Pancreas (tissue), 10 donors: ENCODE data around the gene TGM6. TPM values are rescaled to one million over a fixed set of nuclear protein-coding genes. Genes with fewer than 3 reads are reported as not detected.

Experiments
- ATAC-seq, 4 donors: fragments of 200-7000 bp; cut with Tn5 transposase; one replicate each; pipeline versions ENCODE4 v1.8.0 to v1.9.1; 2020; ENCODE audit warnings: mild to moderate bottlenecking in 4 of 4, moderate library complexity in 4 of 4
- DNase-seq, 6 donors: peaks; one replicate each; pipeline ENCODE4 v3.0.0-alpha.2; 2020
- FAIRE-seq: peaks from 2 replicates; lab custom pipeline; 2012; peaks lifted over from hg19 to GRCh38; lab: Jason Lieb, UNC
- H3K27ac ChIP-seq, 4 donors: fragments of 200-600 bp; sonication (generic); 1 replicate in 3 of 4; 2 replicates in 1 of 4; pipeline versions ENCODE4 v1.5.0 to v1.8.0; 2020
- H3K27me3 ChIP-seq, 4 donors: fragments of 200-600 bp; one replicate each; pipeline ENCODE4 v1.8.0; 2021
- H3K36me3 ChIP-seq, 3 donors: fragments of 200-600 bp; sonication (generic) in 1 of 3; one replicate each; pipeline versions ENCODE4 v1.5.0 to v1.8.0; 2020 to 2021
- H3K4me1 ChIP-seq, 3 donors: fragments of 200-600 bp; one replicate each; pipeline ENCODE4 v1.8.0; 2021
- H3K4me3 ChIP-seq, 4 donors: fragments of 200-600 bp; sonication (generic) in 2 of 4; one replicate each; pipeline versions ENCODE4 v1.5.0 to v1.8.0; 2020 to 2021
- H3K9me3 ChIP-seq, 4 donors: fragments of 200-600 bp; one replicate each; pipeline ENCODE4 v1.8.0; 2021
- CTCF ChIP-seq, 4 donors: fragments of 200-600 bp; sonication (generic) in 3 of 4; IDR thresholded peaks; one replicate each; pipeline versions ENCODE4 v1.5.0 to v1.8.0; 2021; ENCODE audit warnings: antibody characterized with exemption in 4 of 4
- WGBS, 2 donors: extraction: QIAGEN DNeasy Blood & Tissue Kit; methylation state at CpG; one replicate each; pipeline ENCODE4 v1.1.7; 2013; 5-methylcytosine and 5-hydroxymethylcytosine counted together
- intact Hi-C, 3 donors: fragments of 100-400 bp; cut with DNase I; formaldehyde crosslinking; loops; one replicate each; pipeline versions ENCODE4 v1.11.1 to v1.14.2; 2022
- polyA plus RNA-seq, 2 donors: library from polyadenylated mRNA; stranded (reverse); fragments of 200-250 nt; gene quantifications; one replicate each; pipeline ENCODE4 v1.2.3, GENCODE V29; 2013
- total RNA-seq, 6 donors: library from RNA; stranded (reverse); fragmentation: NEBNext Ultra II Directional in 4 of 6; extraction: Animal tissue kit (Norgen Biotek cat#: 25700) in 4 of 6; gene quantifications; one replicate each; pipeline versions ENCODE4 v1.2.1 to v1.2.4, GENCODE V29; 2021 to 2023
- donor health status: healthy with polysubstance abuse.
- donor health status: DM: no; HTN: no; CAD: no; lungs with moderate emphysema.
- donor health status: DM: no; HTN: no; CAD: no.
- donor health status: control.
- donor health status: control.
- donor health status: Bipolar disorder and iron deficiency.
- donor health status: DM: yes; HTN: yes; CAD: no.
- donor health status: DM: no; HTN: no; CAD: no.
- donor health status: DM: no; HTN: no; CAD: no.
- donor health status: DM: yes; HTN: yes; CAD: no.

Gene TGM6
- total and polyA plus RNA-seq, 8 donors = not detected

GRCh38 chr20:2335096-2335870, 45.4 kb upstream of the TGM6 start:
- Histone ChIP-seq H3K36me3 (no peaks in the 10 kb centered on the region), H3K27ac (no peak overlapping the region), H3K9me3 (no peaks in the 10 kb centered on the region), H3K4me3 (no peak overlapping the region), H3K4me1 (no peaks in the 10 kb centered on the region), H3K27me3 (no peaks in the 10 kb centered on the region)
- intact Hi-C loops = no loop called here
- ATAC-seq (no peak), DNase-seq (peak in 1 of 6 donors; percentile 7), FAIRE-seq (no peak)
- TF ChIP-seq CTCF (IDR thresholded peaks at IDR 0.05) = no peak
- 72 to 89% methylated on average over 9 of the region's 9 CpGs for WGBS, 2 donors

GRCh38 chr20:2336471-2336870, 44.2 kb upstream of the TGM6 start:
- Histone ChIP-seq H3K9me3 (no peaks in the 10 kb centered on the region), H3K27me3 (no peaks in the 10 kb centered on the region), H3K4me1 (no peaks in the 10 kb centered on the region), H3K27ac (no peak overlapping the region), H3K36me3 (no peaks in the 10 kb centered on the region), H3K4me3 (no peak overlapping the region)
- WGBS, 2 donors = 71 to 76% methylated on average over 4 of the region's 4 CpGs
- TF ChIP-seq CTCF (IDR thresholded peaks at IDR 0.05) = no peak
- DNase-seq = peak in 1 of 6 donors; percentile 4
- intact Hi-C loops = no loop called here
- no peak for FAIRE-seq
- no peak for ATAC-seq

DNA sequence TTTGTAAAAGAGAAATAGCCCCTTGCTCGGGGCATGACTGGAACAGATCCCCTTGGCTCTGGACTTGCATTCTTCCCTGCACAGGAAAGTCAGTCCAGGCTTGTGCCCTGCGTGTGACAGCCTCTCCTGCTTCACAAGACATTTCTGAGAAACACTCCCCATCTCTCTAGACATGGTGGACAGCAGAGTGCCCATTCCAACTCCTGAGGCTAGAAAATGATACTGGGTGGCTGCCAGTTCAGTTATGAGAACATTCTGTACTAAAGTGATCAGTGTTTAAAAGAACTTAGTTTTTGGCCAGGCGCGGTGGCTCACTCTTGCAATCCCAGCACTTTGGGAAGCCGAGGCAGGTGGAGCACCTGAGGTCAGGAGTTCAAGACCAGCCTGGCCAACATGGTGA, 43.6 kb upstream of the TGM6 start:
- Histone ChIP-seq H3K27ac (no peak overlapping the region), H3K4me3 (no peak overlapping the region), H3K9me3 (no peaks in the 10 kb centered on the region), H3K27me3 (no peaks in the 10 kb centered on the region), H3K4me1 (no peaks in the 10 kb centered on the region), H3K36me3 (no peaks in the 10 kb centered on the region)
- FAIRE-seq (no peak), ATAC-seq (no peak), DNase-seq (peak in 1 of 6 donors; percentile 1)
- intact Hi-C loops = no loop called here
- 88 to 90% methylated on average over 5 of the region's 5 CpGs for WGBS, 2 donors
- TF ChIP-seq CTCF (IDR thresholded peaks at IDR 0.05) = no peak

DNA sequence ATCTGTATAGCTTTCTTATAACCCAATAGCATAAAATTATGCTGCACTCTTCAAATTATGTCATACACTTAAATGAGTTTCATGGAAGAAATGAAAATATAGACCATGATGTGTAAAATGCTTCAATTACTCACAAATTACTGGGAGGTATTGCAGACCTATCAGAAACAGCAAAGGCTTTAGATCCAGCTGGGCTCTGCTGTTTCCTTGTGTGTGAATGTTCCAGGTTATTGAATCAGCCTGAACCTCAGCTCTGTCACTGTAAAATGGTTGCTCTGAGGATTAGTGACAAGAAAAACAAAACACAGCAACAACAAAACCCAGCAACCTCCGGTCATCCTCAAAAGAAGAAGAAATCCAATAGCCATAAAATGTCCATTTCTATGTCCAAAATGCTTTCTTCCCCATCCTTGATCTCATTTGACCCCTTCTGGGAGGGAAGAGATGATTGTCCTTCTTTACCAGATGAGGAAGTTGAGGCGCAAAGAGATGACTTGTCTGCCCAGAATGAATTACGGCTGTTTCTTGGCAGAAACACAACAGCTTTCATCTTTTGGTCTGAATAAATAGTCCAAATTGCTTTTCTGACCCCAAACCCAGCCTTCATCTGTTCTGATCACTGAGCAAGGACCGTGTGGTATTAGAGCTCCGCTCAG, 42.2 kb upstream of the TGM6 start:
- H3K27me3 ChIP-seq = no peaks in the 10 kb centered on the region
- FAIRE-seq (no peak), DNase-seq (no peak), ATAC-seq (no peak)
- H3K9me3 ChIP-seq = no peaks in the 10 kb centered on the region
- intact Hi-C loops = no loop called here
- no peak for TF ChIP-seq CTCF (IDR thresholded peaks at IDR 0.05)
- H3K27ac ChIP-seq = no peak overlapping the region
- H3K36me3 ChIP-seq = no peaks in the 10 kb centered on the region
- no peaks in the 10 kb centered on the region for H3K4me1 ChIP-seq
- H3K4me3 ChIP-seq = no peak overlapping the region
- 64 to 76% methylated on average over 5 of the region's 5 CpGs for WGBS, 2 donors

GRCh38 chr20:2340136-2340535, 40.6 kb upstream of the TGM6 start:
- Histone ChIP-seq H3K4me1 (no peaks in the 10 kb centered on the region), H3K27me3 (peaks cover 0 to 4% (median 0%) of the 10 kb centered on the region in 4 donors), H3K9me3 (no peaks in the 10 kb centered on the region), H3K4me3 (no peak overlapping the region), H3K36me3 (no peaks in the 10 kb centered on the region), H3K27ac (no peak overlapping the region)
- ATAC-seq (no peak), DNase-seq (no peak), FAIRE-seq (no peak)
- intact Hi-C loops = no loop called here
- WGBS, 2 donors = 69 to 76% methylated on average over 11 of the region's 11 CpGs
- no peak for TF ChIP-seq CTCF (IDR thresholded peaks at IDR 0.05)
